Tibial nerve (tissue), 3 donors: ENCODE data around the gene CCT5.

Source experiments
- POLR2A ChIP-seq, 2 donors: fragments of 450-650 bp; IDR thresholded peaks; one replicate each; pipeline ENCODE4 v1.6.1; 2017; ENCODE audit warnings: antibody characterized with exemption in 2 of 2, mild to moderate bottlenecking in 2 of 2, moderate library complexity in 2 of 2
- TF ChIP-seq, protein P1 (sequence below), 5 experiments: fragments of 200-600 bp in 3 of 5; fragments of 450-650 bp in 2 of 5; sonication (generic) in 3 of 5; IDR thresholded peaks; one replicate each; pipeline ENCODE4 v1.5.1; 2016 to 2019; ENCODE audit warnings: antibody characterized with exemption in 5 of 5, mild to moderate bottlenecking in 3 of 5, moderate library complexity in 2 of 5

- TF ChIP-seq, protein P1, sequence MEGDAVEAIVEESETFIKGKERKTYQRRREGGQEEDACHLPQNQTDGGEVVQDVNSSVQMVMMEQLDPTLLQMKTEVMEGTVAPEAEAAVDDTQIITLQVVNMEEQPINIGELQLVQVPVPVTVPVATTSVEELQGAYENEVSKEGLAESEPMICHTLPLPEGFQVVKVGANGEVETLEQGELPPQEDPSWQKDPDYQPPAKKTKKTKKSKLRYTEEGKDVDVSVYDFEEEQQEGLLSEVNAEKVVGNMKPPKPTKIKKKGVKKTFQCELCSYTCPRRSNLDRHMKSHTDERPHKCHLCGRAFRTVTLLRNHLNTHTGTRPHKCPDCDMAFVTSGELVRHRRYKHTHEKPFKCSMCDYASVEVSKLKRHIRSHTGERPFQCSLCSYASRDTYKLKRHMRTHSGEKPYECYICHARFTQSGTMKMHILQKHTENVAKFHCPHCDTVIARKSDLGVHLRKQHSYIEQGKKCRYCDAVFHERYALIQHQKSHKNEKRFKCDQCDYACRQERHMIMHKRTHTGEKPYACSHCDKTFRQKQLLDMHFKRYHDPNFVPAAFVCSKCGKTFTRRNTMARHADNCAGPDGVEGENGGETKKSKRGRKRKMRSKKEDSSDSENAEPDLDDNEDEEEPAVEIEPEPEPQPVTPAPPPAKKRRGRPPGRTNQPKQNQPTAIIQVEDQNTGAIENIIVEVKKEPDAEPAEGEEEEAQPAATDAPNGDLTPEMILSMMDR (IDR thresholded peaks at IDR 0.05) = no peak
- no peak for TF ChIP-seq POLR2A (IDR thresholded peaks at IDR 0.05)
Observed at GRCh38 chr5:10232386-10232785, 17.7 kb upstream of the CCT5 start.
